RCC 7860 (cell line): Measurements from ENCODE around the gene CHN1.
A peak's percentile ranks its signal among the peaks of the same experiment; 100 is the strongest.

Source experiments
- DNase-seq: peaks from one replicate; pipeline ENCODE4 v3.0.0-alpha.2; 2015; ENCODE audit warnings: low spot score
- FAIRE-seq: peaks from 2 replicates; lab custom pipeline; 2012; peaks lifted over from hg19 to GRCh38; lab: Jason Lieb, UNC

The CHN1 gene

DNA sequence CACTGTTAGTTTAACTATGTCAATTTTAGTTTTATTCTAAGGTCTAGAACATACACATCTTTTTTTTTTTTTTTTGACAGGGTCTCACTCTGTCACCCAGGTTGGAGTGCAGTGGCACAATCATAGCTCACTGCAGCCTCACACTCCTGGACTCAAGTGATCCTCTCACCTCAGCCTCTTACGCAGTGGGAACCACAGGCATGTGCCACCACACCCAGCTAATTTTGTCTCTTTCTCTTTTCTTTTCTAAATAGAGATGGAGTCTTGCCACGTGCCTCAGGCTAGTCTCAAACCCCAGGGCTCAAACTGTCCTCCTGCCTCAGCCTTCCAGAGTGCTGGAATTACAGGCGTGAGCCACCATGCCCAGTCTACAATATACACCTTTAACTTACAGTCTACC, 171.4 kb downstream of the CHN1 start:
- no peak for DNase-seq
- no peak for FAIRE-seq

- FAIRE-seq = no peak
These were observed 174.6 kb downstream of the CHN1 start for GRCh38 chr2:174830561-174830960.

GRCh38 chr2:174829550-174829949, 175.6 kb downstream of the CHN1 start:
- FAIRE-seq = no peak
- no peak for DNase-seq

More at GRCh38 chr2:174830561-174830960, 174.6 kb downstream of the CHN1 start:
- DNase-seq = no peak

GRCh38 chr2:174827371-174828369, 177.5 kb downstream of the CHN1 start:
- DNase-seq (no peak), FAIRE-seq (no peak)

DNA sequence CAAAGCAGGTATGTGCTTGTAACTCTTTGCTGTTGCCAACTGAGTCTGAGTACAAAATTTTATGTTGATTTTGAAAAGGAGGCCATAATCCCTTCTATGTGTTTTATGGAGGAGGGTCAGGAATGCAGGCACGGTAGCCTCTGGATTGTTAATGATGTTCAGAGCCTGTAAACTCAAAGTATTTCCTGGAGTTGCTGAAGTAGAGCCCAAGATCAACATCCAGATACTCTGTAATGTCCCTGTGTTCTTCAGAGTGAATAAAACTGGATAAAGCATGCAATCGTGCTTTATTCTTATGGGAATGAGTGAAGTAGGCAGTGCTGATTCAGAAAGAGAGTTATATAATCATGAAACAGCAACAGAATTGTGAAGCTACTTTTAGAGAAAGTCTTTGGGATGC, 179.1 kb downstream of the CHN1 start:
- DNase-seq = no peak
- FAIRE-seq = no peak

DNA sequence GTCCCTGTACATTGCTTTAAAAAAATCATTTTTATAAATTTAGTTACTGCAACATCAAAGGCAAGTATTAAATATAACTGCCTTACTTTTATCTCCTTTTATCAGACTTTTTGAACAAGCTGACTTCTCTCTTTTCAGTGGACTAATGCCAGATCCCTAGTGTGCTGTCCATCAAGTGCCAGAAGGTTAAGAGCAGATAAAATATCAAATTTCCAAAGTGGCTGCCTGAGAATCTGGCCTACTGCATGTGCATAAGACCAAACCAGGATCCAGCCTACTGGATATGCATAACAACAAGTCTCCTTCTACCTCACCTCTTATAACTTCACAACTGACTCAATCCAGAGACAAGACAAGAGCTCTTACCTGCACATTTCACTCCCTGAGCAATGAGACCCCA, 181.1 kb downstream of the CHN1 start:
- no peak for FAIRE-seq
- DNase-seq = no peak

- no peak for FAIRE-seq
These were observed 183.6 kb downstream of the CHN1 start for GRCh38 chr2:174821628-174822027.

GRCh38 chr2:174820361-174820760, 184.8 kb downstream of the CHN1 start:
- DNase-seq (no peak), FAIRE-seq (no peak)

More at GRCh38 chr2:174821628-174822027, 183.6 kb downstream of the CHN1 start:
- no peak for DNase-seq

- FAIRE-seq (peak; percentile 7), DNase-seq (no peak)
These were observed 189.7 kb downstream of the CHN1 start for GRCh38 chr2:174815526-174815925.

DNA sequence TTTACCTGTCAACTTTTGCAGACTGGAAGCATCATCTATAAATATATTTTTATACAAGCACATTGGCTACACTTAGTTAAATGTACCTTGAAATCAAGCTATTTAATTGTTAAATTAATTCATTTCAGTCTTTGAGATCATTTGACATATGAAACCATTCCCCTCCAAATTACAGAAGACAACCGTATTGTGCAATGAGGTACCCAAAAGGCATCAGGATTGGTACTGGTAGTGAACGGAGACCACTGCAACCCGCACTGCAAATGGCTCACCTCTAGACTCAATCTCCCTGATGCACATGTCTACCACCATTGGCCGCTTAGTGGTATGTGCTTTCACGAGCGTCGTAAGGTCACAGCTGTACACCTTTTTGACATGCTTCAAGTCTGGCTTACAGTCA, 193.1 kb downstream of the CHN1 start:
- no peak for FAIRE-seq
- no peak for DNase-seq

GRCh38 chr2:174807931-174808330, 197.2 kb downstream of the CHN1 start:
- DNase-seq = no peak
- FAIRE-seq = peak; percentile 30

DNA sequence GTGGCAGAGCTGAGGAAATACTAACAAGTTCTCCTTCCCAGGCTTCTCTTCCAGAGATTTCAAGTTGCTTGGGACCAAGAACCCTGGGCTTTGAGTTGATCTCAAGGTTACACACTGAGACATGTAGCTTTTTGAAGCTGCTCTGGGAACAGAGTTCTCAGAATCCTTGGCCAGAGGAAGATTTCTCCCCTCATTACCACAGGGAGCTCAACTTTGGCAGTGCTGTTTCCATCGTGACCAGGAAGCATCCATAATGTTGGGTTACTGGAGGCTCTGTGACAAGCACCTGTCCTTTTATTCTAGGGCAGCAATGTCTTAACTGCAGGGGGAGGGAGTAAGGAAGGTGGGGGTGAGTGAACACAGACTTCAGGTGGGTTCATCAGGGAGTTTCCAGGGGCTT, 199.4 kb downstream of the CHN1 start:
- FAIRE-seq = no peak
- DNase-seq = no peak

DNA sequence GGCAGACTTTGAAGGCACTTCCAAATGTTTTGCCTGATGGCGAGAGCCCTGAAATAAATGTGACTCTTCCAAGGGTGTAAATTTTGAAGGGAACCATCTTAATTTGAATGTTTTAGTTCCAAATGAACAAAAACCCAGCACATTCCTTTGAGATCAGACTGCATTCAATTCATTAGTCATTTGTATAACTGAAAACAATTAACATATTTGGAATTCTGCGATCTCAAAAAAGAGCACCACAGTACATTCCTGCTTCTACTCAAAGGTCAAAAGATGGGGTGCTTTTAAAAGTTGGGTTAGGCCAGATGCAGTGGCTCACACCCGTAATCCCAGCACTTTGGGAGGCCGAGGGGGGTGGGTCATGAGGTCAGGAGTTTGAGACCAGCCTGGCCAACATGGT, 202.7 kb downstream of the CHN1 start:
- FAIRE-seq = no peak

DNA sequence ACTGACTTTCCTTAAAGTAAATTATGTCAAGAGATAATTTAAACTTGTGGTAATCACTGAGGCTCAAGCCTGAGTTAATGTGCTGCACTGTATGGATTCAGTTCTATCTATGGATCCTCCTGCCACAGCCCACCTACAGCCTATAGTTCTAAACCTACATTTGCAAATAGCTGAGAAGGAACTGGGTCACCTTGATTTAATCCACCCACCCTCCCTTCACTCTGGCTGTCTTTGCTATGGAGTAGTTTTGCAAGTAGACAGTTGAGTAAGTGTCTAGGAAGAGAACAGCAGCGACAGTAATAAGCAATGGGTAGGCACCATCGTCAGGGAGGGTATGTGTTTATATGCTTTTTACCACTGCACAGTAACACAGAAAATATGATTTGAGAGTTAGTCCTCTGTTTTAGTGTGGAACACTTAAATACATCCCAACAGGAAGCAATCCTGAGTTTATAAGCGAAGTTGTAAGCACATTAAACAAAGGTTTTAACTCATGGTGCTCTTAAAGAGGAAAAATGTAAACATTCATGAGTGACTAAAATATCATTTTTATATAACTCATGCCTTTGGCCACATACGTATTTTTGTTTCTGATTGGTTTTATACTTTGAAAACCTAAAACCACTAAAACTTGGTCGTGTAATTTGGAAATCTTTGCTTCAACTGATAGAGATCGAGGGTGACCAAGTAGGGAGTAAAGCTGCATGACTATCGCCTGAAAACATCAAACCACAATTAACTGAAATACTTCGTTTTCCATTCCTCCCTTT, 204.6 kb downstream of the CHN1 start:
- DNase-seq (no peak), FAIRE-seq (no peak)

More for the DNA sequence above, 202.7 kb downstream of the CHN1 start:
- DNase-seq = no peak

GRCh38 chr2:174798801-174799200, 206.4 kb downstream of the CHN1 start:
- FAIRE-seq (no peak), DNase-seq (no peak)

DNA sequence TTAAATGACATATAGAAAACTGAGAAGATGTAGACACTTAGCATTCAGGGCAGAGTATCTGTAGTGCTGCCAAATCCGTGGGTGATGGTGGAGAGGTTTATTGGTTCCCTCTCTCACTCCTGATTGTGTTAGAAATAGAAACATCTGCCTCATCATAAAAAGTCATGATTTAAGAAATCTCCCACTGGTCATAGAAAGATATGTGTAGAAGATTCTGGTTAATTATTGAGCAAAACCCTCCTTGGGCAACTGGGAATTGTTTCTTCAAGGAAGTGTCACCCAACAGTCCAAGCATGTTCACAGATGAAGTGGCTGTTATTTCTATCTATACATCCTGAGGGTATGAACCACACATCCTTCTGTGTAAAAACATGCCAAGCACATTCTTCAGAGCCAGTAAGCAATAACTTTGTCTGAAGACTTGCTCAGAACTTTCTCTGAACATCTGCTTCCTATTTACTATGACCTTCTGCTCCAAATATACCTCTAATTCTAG, 207.4 kb downstream of the CHN1 start:
- DNase-seq (no peak), FAIRE-seq (no peak)

GRCh38 chr2:174796319-174796771, 208.8 kb downstream of the CHN1 start:
- FAIRE-seq = no peak
- no peak for DNase-seq

DNA sequence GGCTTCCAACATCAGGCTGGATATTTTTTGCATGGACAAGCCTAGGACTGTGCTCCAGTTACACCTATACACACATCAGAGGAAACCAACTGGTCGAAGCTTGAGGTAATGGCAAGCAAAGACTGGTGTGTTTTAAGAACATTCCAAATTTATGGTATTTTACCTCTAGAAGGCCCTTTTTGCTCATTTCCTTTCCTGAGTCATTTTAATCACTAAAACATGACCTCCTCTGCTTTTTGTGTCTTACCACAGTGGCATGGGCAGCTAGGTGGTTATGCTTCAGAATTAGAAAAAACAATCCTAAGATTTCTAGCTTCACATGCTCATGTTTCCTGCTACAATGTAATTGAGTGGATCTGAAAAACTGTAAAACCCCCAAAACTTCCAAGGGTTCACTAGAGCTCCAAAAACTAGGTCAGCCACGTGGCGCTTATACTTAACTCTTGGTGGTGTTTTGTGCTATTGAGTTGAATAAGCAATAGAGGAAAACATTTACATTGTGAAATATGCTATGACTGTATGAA, 210.3 kb downstream of the CHN1 start:
- FAIRE-seq (no peak), DNase-seq (no peak)

DNA sequence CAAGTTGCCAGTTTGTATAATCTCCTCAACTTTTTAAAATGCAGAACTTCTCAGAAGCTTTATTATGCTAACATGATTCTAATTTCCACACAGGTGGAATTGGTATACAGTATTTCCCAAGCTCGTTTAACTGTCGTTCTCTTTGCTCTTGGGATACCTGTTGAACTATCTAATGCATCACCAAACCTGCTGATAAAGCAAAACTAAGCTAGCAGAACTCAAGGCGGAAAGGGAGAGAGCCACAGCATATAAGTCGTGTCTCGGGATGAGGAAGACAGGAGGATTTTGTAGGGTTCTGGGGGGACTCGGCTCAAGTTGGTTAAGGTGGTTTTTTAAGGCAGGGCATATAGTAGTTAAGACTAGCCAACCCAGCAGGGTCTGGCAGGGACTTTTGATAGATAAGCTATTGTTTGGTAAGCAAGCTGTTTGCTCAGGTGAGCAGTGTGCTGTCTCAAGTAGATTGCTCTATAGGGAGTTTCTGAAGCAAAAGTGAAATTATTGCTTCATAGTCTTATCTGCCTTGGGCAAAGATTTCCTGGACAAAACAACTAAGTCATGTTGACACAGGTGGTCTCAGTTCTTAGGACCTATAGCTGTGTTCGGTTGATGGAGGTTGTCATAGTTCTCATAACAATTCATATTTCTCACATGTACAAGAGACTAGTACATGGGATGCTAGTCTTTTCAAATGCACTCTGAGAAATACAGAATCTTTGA, 212.7 kb downstream of the CHN1 start:
- FAIRE-seq = no peak
- DNase-seq = no peak

GRCh38 chr2:174791746-174792280, 213.4 kb downstream of the CHN1 start:
- no peak for FAIRE-seq
- no peak for DNase-seq
